Calu3 (cell line): ENCODE data around the gene METTL9. TPM values are rescaled to one million over a fixed set of nuclear protein-coding genes. Genes with fewer than 3 reads are reported as not detected.
A peak's percentile ranks its signal among the peaks of the same experiment; 100 is the strongest.

Experiments used
- BruUV-seq: library from RNA; stranded (reverse); fragments of 400-500 nt; replicated peaks from 2 replicates; lab custom pipeline; 2021; lab: Mats Ljungman, UMichigan
- CTCF ChIA-PET: fragments of 300-600 bp; sonication (Branson Sonifier 250); formaldehyde crosslinking; loops from one replicate; lab custom pipeline; 2022; ENCODE audit warnings: antibody characterized with exemption; lab: Charles Lee
- DNase-seq: peaks from one replicate; pipeline ENCODE4 v3.0.0; 2022
- H3K27ac Mint-ChIP-seq: one replicate; pipeline ENCODE4 v1.8.0; 2022; ENCODE audit warnings: mixed read lengths; ENCODE audit not compliant: unreplicated experiment
- H3K27me3 Mint-ChIP-seq: one replicate; pipeline ENCODE4 v1.8.0; 2022; ENCODE audit warnings: mixed read lengths; ENCODE audit not compliant: unreplicated experiment
- H3K36me3 Mint-ChIP-seq: one replicate; pipeline ENCODE4 v1.8.0; 2022; ENCODE audit warnings: mild to moderate bottlenecking, moderate library complexity, mixed read lengths; ENCODE audit not compliant: insufficient read depth, unreplicated experiment
- H3K4me1 Mint-ChIP-seq: one replicate; pipeline ENCODE4 v1.8.0; 2022; ENCODE audit warnings: mild to moderate bottlenecking, low read depth, mixed read lengths; ENCODE audit not compliant: unreplicated experiment
- H3K4me3 Mint-ChIP-seq: one replicate; pipeline ENCODE4 v1.8.0; 2022; ENCODE audit warnings: mild to moderate bottlenecking, low read depth, moderate library complexity, mixed read lengths; ENCODE audit not compliant: unreplicated experiment
- H3K9me3 Mint-ChIP-seq: one replicate; pipeline ENCODE4 v1.8.0; 2022; ENCODE audit warnings: low read depth, mixed read lengths; ENCODE audit not compliant: unreplicated experiment
- intact Hi-C: fragments of 100-400 bp; cut with micrococcal nuclease; formaldehyde crosslinking; loops from one replicate; pipeline ENCODE4 v1.10.0; 2022; ENCODE audit not compliant: unreplicated experiment
- total RNA-seq: library from RNA; stranded (reverse); gene quantifications from 2 replicates; pipeline ENCODE4 v1.2.3, GENCODE V29; 2022
- TF ChIP-seq, protein P1 (sequence below): fragments of 200-600 bp; IDR thresholded peaks from one replicate; pipeline ENCODE4 v1.8.0; 2022; ENCODE audit warnings: antibody characterized with exemption; ENCODE audit not compliant: unreplicated experiment

METTL9 gene
- total RNA-seq, 1 experiment from 2014 or later = 109 TPM

DNA sequence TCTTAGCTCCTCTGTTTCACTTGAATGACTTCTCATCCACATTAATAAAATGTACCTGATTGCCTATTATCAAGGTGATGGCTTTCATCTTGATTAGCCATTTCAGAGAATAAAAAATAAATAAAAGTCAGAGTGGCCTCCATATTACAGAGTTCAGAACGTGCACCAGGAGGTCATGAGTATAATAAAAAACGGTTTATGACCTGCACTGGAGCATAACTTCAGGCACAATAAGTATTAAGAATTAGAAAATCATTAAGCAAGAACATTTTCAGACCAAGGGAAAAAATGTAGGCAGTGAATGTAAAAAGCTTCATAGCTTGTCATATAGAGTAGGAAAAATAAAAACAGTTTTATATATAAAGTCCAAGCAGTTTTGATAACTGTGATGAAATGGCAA is 11.4 kb downstream of the METTL9 start:
- Mint-ChIP-seq H3K4me1 (peaks cover 33% of the 10 kb centered on the region), H3K36me3 (no peaks in the 10 kb centered on the region), H3K27ac (no peak overlapping the region), H3K4me3 (no peak overlapping the region), H3K27me3 (no peaks in the 10 kb centered on the region), H3K9me3 (no peaks in the 10 kb centered on the region)
- TF ChIP-seq, protein P1, sequence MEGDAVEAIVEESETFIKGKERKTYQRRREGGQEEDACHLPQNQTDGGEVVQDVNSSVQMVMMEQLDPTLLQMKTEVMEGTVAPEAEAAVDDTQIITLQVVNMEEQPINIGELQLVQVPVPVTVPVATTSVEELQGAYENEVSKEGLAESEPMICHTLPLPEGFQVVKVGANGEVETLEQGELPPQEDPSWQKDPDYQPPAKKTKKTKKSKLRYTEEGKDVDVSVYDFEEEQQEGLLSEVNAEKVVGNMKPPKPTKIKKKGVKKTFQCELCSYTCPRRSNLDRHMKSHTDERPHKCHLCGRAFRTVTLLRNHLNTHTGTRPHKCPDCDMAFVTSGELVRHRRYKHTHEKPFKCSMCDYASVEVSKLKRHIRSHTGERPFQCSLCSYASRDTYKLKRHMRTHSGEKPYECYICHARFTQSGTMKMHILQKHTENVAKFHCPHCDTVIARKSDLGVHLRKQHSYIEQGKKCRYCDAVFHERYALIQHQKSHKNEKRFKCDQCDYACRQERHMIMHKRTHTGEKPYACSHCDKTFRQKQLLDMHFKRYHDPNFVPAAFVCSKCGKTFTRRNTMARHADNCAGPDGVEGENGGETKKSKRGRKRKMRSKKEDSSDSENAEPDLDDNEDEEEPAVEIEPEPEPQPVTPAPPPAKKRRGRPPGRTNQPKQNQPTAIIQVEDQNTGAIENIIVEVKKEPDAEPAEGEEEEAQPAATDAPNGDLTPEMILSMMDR = no peak
- CTCF ChIA-PET = interaction anchor here (0.6 kb wide), 2 partner anchors 10 to 48 kb away, joined by 4 read pairs; no protein-coding TSS in a partner anchor
- intact Hi-C loops = no loop called here
- no peak for DNase-seq
- BruUV-seq = no TSS peak

DNA sequence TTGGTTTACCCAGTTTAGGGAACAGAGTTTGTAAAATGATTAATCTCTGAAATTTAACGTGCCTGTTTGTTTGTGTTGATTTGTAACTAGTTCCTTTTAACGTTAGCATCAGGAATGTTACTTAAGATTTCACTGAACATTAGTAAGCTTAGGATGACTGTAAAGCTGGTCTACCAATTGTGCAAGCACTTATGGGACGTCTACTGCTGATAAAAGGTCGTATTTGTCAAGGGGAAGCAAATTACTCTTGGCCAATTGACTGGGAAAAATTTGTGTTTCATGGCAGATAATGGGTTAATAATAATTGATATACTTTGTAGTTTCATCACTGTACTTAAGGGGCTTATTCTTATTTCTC is 11.8 kb downstream of the METTL9 start:
- intact Hi-C loops = no loop called here
- TF ChIP-seq, protein P1 = no peak
- Mint-ChIP-seq H3K27me3 (no peaks in the 10 kb centered on the region), H3K36me3 (no peaks in the 10 kb centered on the region), H3K4me3 (peak overlapping the region; percentile 16), H3K4me1 (peaks cover 33% of the 10 kb centered on the region), H3K9me3 (no peaks in the 10 kb centered on the region), H3K27ac (no peak overlapping the region)
- DNase-seq = no peak
- BruUV-seq = no TSS peak
- CTCF ChIA-PET = interaction anchor here (0.6 to 1.4 kb wide), 3 partner anchors 8 to 15 kb away, joined by 3 to 4 read pairs (median 3); no protein-coding TSS in a partner anchor

GRCh38 chr16:21611556-21612384 is 12.4 kb downstream of the METTL9 start:
- no TSS peak for BruUV-seq
- Mint-ChIP-seq H3K4me1 (peaks cover 33% of the 10 kb centered on the region), H3K27me3 (no peaks in the 10 kb centered on the region), H3K27ac (no peak overlapping the region), H3K9me3 (no peaks in the 10 kb centered on the region), H3K4me3 (peak overlapping the region; percentile 16), H3K36me3 (no peaks in the 10 kb centered on the region)
- CTCF ChIA-PET = interaction anchor here (0.7 to 1.4 kb wide), 3 partner anchors 8 to 15 kb away, joined by 3 read pairs; no protein-coding TSS in a partner anchor
- DNase-seq = no peak
- intact Hi-C loops = no loop called here
- TF ChIP-seq, protein P1 = no peak

GRCh38 chr16:21613361-21613760 is 14.0 kb downstream of the METTL9 start:
- no peak for DNase-seq
- CTCF ChIA-PET = no interaction called here
- H3K4me3 Mint-ChIP-seq = no peak overlapping the region
- TF ChIP-seq, protein P1 = no peak
- H3K27ac Mint-ChIP-seq = no peak overlapping the region
- H3K4me1 Mint-ChIP-seq = peaks cover 33% of the 10 kb centered on the region
- intact Hi-C loops = no loop called here
- BruUV-seq = no TSS peak
- H3K27me3 Mint-ChIP-seq = no peaks in the 10 kb centered on the region
- H3K9me3 Mint-ChIP-seq = no peaks in the 10 kb centered on the region
- peaks cover 8% of the 10 kb centered on the region for H3K36me3 Mint-ChIP-seq
